Measurements from ENCODE around the gene DLX2. TPM values are rescaled to one million over a fixed set of nuclear protein-coding genes. Genes with fewer than 3 reads are reported as not detected.

The DLX2 gene
- total and polyA plus RNA-seq, 2 of the 13 experiments (the other 11 are each of a cell fraction or from before 2014, with no cell fraction given): 0.07 to 0.15 TPM

- peak; percentile 46 for TF ChIP-seq ZFP91 (CRISPR knock-in tag; IDR thresholded peaks at IDR 0.05; ENCODE audit: borderline replicate concordance)
- TF ChIP-seq SOX13 (IDR thresholded peaks at IDR 0.05): no peak; the same call in 1 of the 2 replicates
- 0 out of 4 replicates have a peak, but pooled peaks of 1 of the 2 experiments have one; percentile 9 for TF ChIP-seq SOX13 (CRISPR knock-in tag; conservative IDR thresholded peaks at IDR 0.05 in 1 of 2, IDR thresholded peaks at IDR 0.05 in 1 of 2)
- TF ChIP-seq XRCC5 (optimal IDR thresholded peaks at IDR 0.05; ENCODE audit: low read length): peak; percentile 45
- no peak for TF ChIP-seq MTF2 (CRISPR knock-in tag; IDR thresholded peaks at IDR 0.05; ENCODE audit: borderline replicate concordance)
- TF ChIP-seq ZNF24 (IDR thresholded peaks at IDR 0.05): no peak
- peak; percentile 39; the same call in 1 of the 2 replicates for TF ChIP-seq DR1 (CRISPR knock-in tag; IDR thresholded peaks at IDR 0.05)
- TF ChIP-seq E2F1 (CRISPR knock-in tag; IDR thresholded peaks at IDR 0.05): peak; percentile 47; the same call in 1 of the 2 replicates
- no peak for TF ChIP-seq NR2C2 (CRISPR knock-in tag; IDR thresholded peaks at IDR 0.05; ENCODE audit: borderline replicate concordance)
- TF ChIP-seq IRX3 (CRISPR knock-in tag; IDR thresholded peaks at IDR 0.05; ENCODE audit: borderline replicate concordance, low read depth): no peak
- 0 out of 2 replicates have a peak, but pooled peaks have one; percentile 15 for TF ChIP-seq ZNF589 (CRISPR knock-in tag; conservative IDR thresholded peaks at IDR 0.05)
- no peak for TF ChIP-seq ARNT (IDR thresholded peaks at IDR 0.05)
- 0 out of 2 replicates have a peak, but pooled peaks have one; percentile 67 for TF ChIP-seq ZNF142 (CRISPR knock-in tag; IDR thresholded peaks at IDR 0.05)
- TF ChIP-seq ZBTB4 (CRISPR knock-in tag; IDR thresholded peaks at IDR 0.05; ENCODE audit: borderline replicate concordance): no peak
These were observed 17.8 kb downstream of the DLX2 start (continued) for GRCh38 chr2:172084645-172085459.
